Keratinocyte (primary cell): Measurements from ENCODE around the gene TP53I13. TPM values are rescaled to one million over a fixed set of nuclear protein-coding genes. Genes with fewer than 3 reads are reported as not detected.

Experiments
- DNase-seq: peaks from one replicate; pipeline ENCODE4 v3.0.0-alpha.2; 2011; ENCODE audit warnings: low read depth, missing footprints, low spot score
- FAIRE-seq: peaks from 2 replicates; lab custom pipeline; 2011; peaks lifted over from hg19 to GRCh38; lab: Jason Lieb, UNC
- H2AFZ ChIP-seq: 2 replicates; pipeline ENCODE4 v1.6.0; 2012; ENCODE audit warnings: low read length, control low read depth, inconsistent platforms; ENCODE audit not compliant: control insufficient read depth
- H3K27ac ChIP-seq: 2 replicates; pipeline ENCODE4 v1.5.1; 2011; ENCODE audit warnings: low read length; ENCODE audit not compliant: control insufficient read depth, insufficient read depth
- H3K27me3 ChIP-seq: 3 replicates; pipeline ENCODE4 v1.6.0; 2011; ENCODE audit warnings: low read length; ENCODE audit not compliant: control insufficient read depth, insufficient read depth; ENCODE audit errors: extremely low read depth
- H3K36me3 ChIP-seq, 2 experiments: 2 replicates in 1 of 2; 3 replicates in 1 of 2; pipeline ENCODE4 v1.5.1; 2011; ENCODE audit warnings: low read length in 2 of 2, mild to moderate bottlenecking in 1 of 2; ENCODE audit not compliant: control insufficient read depth in 2 of 2, insufficient read depth in 2 of 2; ENCODE audit errors: extremely low read depth in 1 of 2
- H3K4me1 ChIP-seq: 3 replicates; pipeline ENCODE4 v1.5.1; 2011; ENCODE audit warnings: low read length; ENCODE audit not compliant: control insufficient read depth, insufficient read depth; ENCODE audit errors: extremely low read depth
- H3K4me2 ChIP-seq: 3 replicates; pipeline ENCODE4 v1.6.0; 2011; ENCODE audit warnings: low read depth, low read length; ENCODE audit not compliant: control insufficient read depth, insufficient read depth; ENCODE audit errors: extremely low read depth
- H3K4me3 ChIP-seq, 3 experiments: fragments of 200-600 bp in 1 of 3; sonication (generic) in 1 of 3; 2 replicates in 2 of 3; 3 replicates in 1 of 3; pipeline ENCODE4 v1.5.1; 2011 to 2016; ENCODE audit warnings: low read length in 3 of 3, mild to moderate bottlenecking in 3 of 3, control low read depth in 2 of 3, inconsistent platforms in 1 of 3, low read depth in 1 of 3, mixed read lengths in 1 of 3, mixed run types in 1 of 3, moderate library complexity in 1 of 3; ENCODE audit not compliant: control insufficient read depth in 2 of 3, insufficient read depth in 2 of 3; ENCODE audit errors: extremely low read depth in 1 of 3
- H3K79me2 ChIP-seq: 2 replicates; pipeline ENCODE4 v1.6.0; 2012; ENCODE audit warnings: low read length; ENCODE audit not compliant: control insufficient read depth, insufficient read depth
- H3K9ac ChIP-seq: 3 replicates; pipeline ENCODE4 v1.6.0; 2011; ENCODE audit warnings: low read length; ENCODE audit not compliant: control insufficient read depth, insufficient read depth; ENCODE audit errors: extremely low read depth
- H3K9me1 ChIP-seq: 3 replicates; pipeline ENCODE4 v1.6.0; 2011; ENCODE audit warnings: low read length; ENCODE audit not compliant: control insufficient read depth, insufficient read depth; ENCODE audit errors: extremely low read depth
- H3K9me3 ChIP-seq: 2 replicates; pipeline ENCODE4 v1.5.1; 2012; ENCODE audit warnings: low read depth, low read length; ENCODE audit not compliant: control insufficient read depth
- H4K20me1 ChIP-seq: 3 replicates; pipeline ENCODE4 v1.6.0; 2011; ENCODE audit warnings: low read length; ENCODE audit not compliant: control insufficient read depth, insufficient read depth; ENCODE audit errors: extremely low read depth
- CTCF ChIP-seq, 3 experiments: IDR thresholded peaks in 1 of 3; conservative IDR thresholded peaks in 1 of 3; optimal IDR thresholded peaks in 1 of 3; 2 replicates in 2 of 3; 3 replicates in 1 of 3; pipeline versions ENCODE3 to v1.5.1; 2011; ENCODE audit warnings: low read length in 3 of 3, mild to moderate bottlenecking in 3 of 3, moderate library complexity in 2 of 3, control low read depth in 1 of 3, inconsistent platforms in 1 of 3; ENCODE audit not compliant: insufficient read depth in 2 of 3; ENCODE audit errors: extremely low read depth in 1 of 3
- EZH2 ChIP-seq: IDR thresholded peaks from one replicate; pipeline ENCODE4 v1.6.1; 2012; ENCODE audit warnings: inconsistent platforms, mild to moderate bottlenecking, low read length, moderate library complexity
- dilution Hi-C: fragments of 300-500 bp; cut with MboI; formaldehyde crosslinking; loops from one replicate; pipeline ENCODE4 v1.7.0; 2020; ENCODE audit warnings: low sequenced_read_pairs; ENCODE audit not compliant: extremely low pct_ligation_motif_present
- polyA plus RNA-seq, 5 experiments: library from polyadenylated mRNA; depleted of rRNA in 3 of 5; stranded (reverse) in 3 of 5; stranded (forward) in 1 of 5; unstranded in 1 of 5; fragments of >200 nt; gene quantifications; 1 replicate in 1 of 5; 2 replicates in 3 of 5; 3 replicates in 1 of 5; pipeline versions ENCODE4 v1.2.1 to v1.2.3, GENCODE V29; 2011 to 2012; ENCODE audit warnings: missing spikeins in 2 of 5, low read depth in 1 of 5, low replicate concordance in 1 of 5

TP53I13 gene
- polyA plus RNA-seq, 1 donor (not counting 4 experiments of a cell fraction or from before 2014, with no cell fraction given): 11.9 TPM

GRCh38 chr17:29571486-29571882 lies 3.0 kb downstream of the TP53I13 start:
- peaks cover 2 to 25% of the 10 kb centered on the region in 2 experiments for H3K36me3 ChIP-seq
- H3K4me3 ChIP-seq: no peak overlapping the region
- peaks cover 10% of the 10 kb centered on the region for H3K4me1 ChIP-seq
- H3K9me1 ChIP-seq: no peaks in the 10 kb centered on the region
- H3K4me2 ChIP-seq: no peak overlapping the region
- H2AFZ ChIP-seq: no peak overlapping the region
- no peak overlapping the region for H3K9ac ChIP-seq
- no peak for TF ChIP-seq EZH2
- no peak for TF ChIP-seq CTCF (optimal IDR thresholded peaks at IDR 0.05 in 1 of 3, IDR thresholded peaks at IDR 0.05 in 1 of 3, conservative IDR thresholded peaks at IDR 0.05 in 1 of 3; ENCODE audit: extremely low read depth in 1 of 3, insufficient read depth in 2 of 3, low read length in 3 of 3)
- H4K20me1 ChIP-seq: peaks cover 5% of the 10 kb centered on the region
- H3K79me2 ChIP-seq: no peaks in the 10 kb centered on the region
- dilution Hi-C loops: no loop called here
- H3K27me3 ChIP-seq: no peaks in the 10 kb centered on the region
- H3K9me3 ChIP-seq: no peaks in the 10 kb centered on the region
- no peak overlapping the region for H3K27ac ChIP-seq
- DNase-seq (no peak), FAIRE-seq (no peak)

GRCh38 chr17:29571883-29572681 lies 3.6 kb downstream of the TP53I13 start:
- H3K9me3 ChIP-seq: no peaks in the 10 kb centered on the region
- H3K4me3 ChIP-seq: no peak overlapping the region
- H3K9ac ChIP-seq: no peak overlapping the region
- no peaks in the 10 kb centered on the region for H3K79me2 ChIP-seq
- no peak overlapping the region for H2AFZ ChIP-seq
- H3K27me3 ChIP-seq: no peaks in the 10 kb centered on the region
- peaks cover 5% of the 10 kb centered on the region for H4K20me1 ChIP-seq
- H3K36me3 ChIP-seq: peaks cover 8 to 29% of the 10 kb centered on the region in 2 experiments
- no peak overlapping the region for H3K4me2 ChIP-seq
- no peak overlapping the region for H3K27ac ChIP-seq
- TF ChIP-seq CTCF (optimal IDR thresholded peaks at IDR 0.05 in 1 of 3, IDR thresholded peaks at IDR 0.05 in 1 of 3, conservative IDR thresholded peaks at IDR 0.05 in 1 of 3; ENCODE audit: extremely low read depth in 1 of 3, insufficient read depth in 2 of 3, low read length in 3 of 3) (no peak), EZH2 (no peak)
- no peaks in the 10 kb centered on the region for H3K9me1 ChIP-seq
- dilution Hi-C loops: no loop called here
- no peak for FAIRE-seq
- DNase-seq: no peak
- H3K4me1 ChIP-seq: peaks cover 10% of the 10 kb centered on the region
